Renal cortical epithelial cell (primary cell): ENCODE measurements around the gene CFAP45. TPM values are rescaled to one million over a fixed set of nuclear protein-coding genes. Genes with fewer than 3 reads are reported as not detected.
"Not testable (repeated sequence)": the region's sequence is repeated elsewhere in the genome, so short reads cannot be mapped to it uniquely, and the experiment has no call there.

Experiments used
- DNase-seq: peaks from one replicate; pipeline ENCODE4 v3.0.0-alpha.2; 2011; ENCODE audit warnings: low read depth
- total RNA-seq: library from RNA; depleted of rRNA; stranded (reverse); fragments of >200 nt; gene quantifications from 2 replicates; pipeline ENCODE4 v1.2.3, GENCODE V29; 2014

CFAP45 gene
- total RNA-seq, 1 donor from 2014 or later: 0.25 TPM

GRCh38 chr1:159904036-159904435, 4.1 kb upstream of the CFAP45 start:
- DNase-seq: not testable (repeated sequence)

GRCh38 chr1:159902541-159902940, 2.6 kb upstream of the CFAP45 start:
- DNase-seq: no peak

- no peak for DNase-seq
Measured at GRCh38 chr1:159900755-159901360, 893 bp upstream of the CFAP45 start.

- DNase-seq: not testable (repeated sequence)
Measured at GRCh38 chr1:159899634-159900033, 331 bp downstream of the CFAP45 start.

- DNase-seq: no peak
Measured at GRCh38 chr1:159898527-159898926, 1.4 kb downstream of the CFAP45 start.

GRCh38 chr1:159897962-159898361, 2.0 kb downstream of the CFAP45 start:
- DNase-seq: no peak

- no peak for DNase-seq
Measured at GRCh38 chr1:159896546-159896930, 3.4 kb downstream of the CFAP45 start.

GRCh38 chr1:159895836-159896545, 4.0 kb downstream of the CFAP45 start:
- DNase-seq: no peak

GRCh38 chr1:159895286-159895685, 4.7 kb downstream of the CFAP45 start:
- no peak for DNase-seq

GRCh38 chr1:159892944-159893343, 7.0 kb downstream of the CFAP45 start:
- no peak for DNase-seq

GRCh38 chr1:159891275-159892157, 8.4 kb downstream of the CFAP45 start:
- DNase-seq: peak; percentile 81

- DNase-seq: no peak
Measured at GRCh38 chr1:159890390-159890789, 9.6 kb downstream of the CFAP45 start.

GRCh38 chr1:159889821-159890252, 10.1 kb downstream of the CFAP45 start:
- DNase-seq: peak; percentile 87

GRCh38 chr1:159889202-159889601, 10.8 kb downstream of the CFAP45 start:
- DNase-seq: no peak

- no peak for DNase-seq
Measured at GRCh38 chr1:159884296-159884695, 15.7 kb downstream of the CFAP45 start.

- DNase-seq: no peak
Measured at GRCh38 chr1:159883134-159883533, 16.8 kb downstream of the CFAP45 start.

GRCh38 chr1:159882527-159882862, 17.5 kb downstream of the CFAP45 start:
- DNase-seq: peak; percentile 88

- DNase-seq: peak; percentile 100
Measured at GRCh38 chr1:159881622-159882526, 18.1 kb downstream of the CFAP45 start.

GRCh38 chr1:159880430-159880829, 19.5 kb downstream of the CFAP45 start:
- DNase-seq: no peak

GRCh38 chr1:159879977-159880376, 20.0 kb downstream of the CFAP45 start:
- peak; percentile 75 for DNase-seq

GRCh38 chr1:159879136-159879535, 20.8 kb downstream of the CFAP45 start:
- no peak for DNase-seq
